ENCODE data around the gene KIF13A.

KIF13A gene

GRCh38 chr6:17712576-17712975 lies 274.9 kb downstream of the KIF13A start:
- no peak for DNase-seq

DNA sequence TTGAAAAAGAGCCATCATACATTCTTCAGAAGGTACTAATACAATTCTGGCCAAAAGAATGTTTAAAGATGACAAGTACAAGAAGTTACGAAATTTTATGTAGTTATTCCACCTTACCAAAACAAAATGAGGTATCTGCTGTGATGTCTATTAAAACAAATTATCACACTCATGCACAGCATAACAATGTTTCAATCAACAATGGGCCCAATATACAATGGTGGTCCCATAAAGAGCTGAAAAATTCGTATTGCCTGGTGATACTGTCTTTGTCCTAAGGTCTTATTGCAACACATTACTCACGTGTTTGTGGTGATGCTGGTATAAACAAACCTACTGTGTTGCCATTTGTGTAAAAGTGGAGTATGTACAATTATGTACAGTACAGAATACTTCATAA lies 277.1 kb downstream of the KIF13A start:
- no peak for DNase-seq

DNA sequence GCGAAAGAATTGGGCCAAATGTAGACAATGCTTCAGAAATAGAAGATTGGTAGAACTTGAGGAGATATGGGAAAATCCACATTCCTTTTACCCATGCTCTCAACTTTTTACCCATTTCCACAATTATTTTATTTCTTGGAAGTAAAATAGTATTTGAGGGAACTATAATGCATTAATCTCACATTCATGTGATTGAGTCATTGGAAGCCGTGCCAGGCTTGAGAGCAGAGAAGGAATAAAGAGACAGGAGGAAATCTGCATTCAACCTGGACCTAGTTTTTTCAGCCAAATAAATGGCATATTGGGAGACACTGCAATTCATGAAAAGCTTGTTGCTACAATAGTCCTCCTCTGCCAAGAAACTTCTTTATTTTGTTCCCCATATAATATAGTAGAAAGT lies 278.0 kb downstream of the KIF13A start:
- no peak for DNase-seq

Measured in right hindlimb (tissue), 1 donor.